Measurements from ENCODE around the gene ARRB1. TPM values are rescaled to one million over a fixed set of nuclear protein-coding genes. Genes with fewer than 3 reads are reported as not detected.

Gene ARRB1
- total and polyA plus RNA-seq, 4 donors = 39.8 to 145 (median 55.2) TPM

- H3K9me3 ChIP-seq (ENCODE audit: control insufficient read depth in 4 of 4, insufficient read depth in 3 of 4, low read length in 3 of 4) = peaks cover 0 to 2% (median 0%) of the 10 kb centered on the region in 4 donors
- H3K27me3 ChIP-seq (ENCODE audit: control insufficient read depth in 3 of 3, insufficient read depth in 3 of 3, low read length in 2 of 3) = no peaks in the 10 kb centered on the region
- peaks cover 0 to 9% (median 0%) of the 10 kb centered on the region in 5 donors for H3K4me1 ChIP-seq (ENCODE audit: control insufficient read depth in 5 of 5, insufficient read depth in 5 of 5, low read length in 5 of 5)
- DNase-seq = no peak
- no peak overlapping the region for H3K9ac ChIP-seq (ENCODE audit: insufficient read depth in 1 of 2, low read length in 2 of 2)
- no peak overlapping the region for H3K4me3 ChIP-seq
- 81 to 87% methylated on average over 6 of the region's 6 CpGs for WGBS, 2 donors
- ATAC-seq (ENCODE audit: insufficient read depth, low FRiP score) = no peak
- no peak overlapping the region for H3K27ac ChIP-seq (ENCODE audit: low read depth in 1 of 2, low read length in 1 of 2)
- peaks cover 0 to 39% (median 20%) of the 10 kb centered on the region in 4 donors for H3K36me3 ChIP-seq (ENCODE audit: control insufficient read depth in 4 of 4, insufficient read depth in 4 of 4, low read length in 4 of 4)
- no peak for TF ChIP-seq CTCF (IDR thresholded peaks at IDR 0.05; ENCODE audit: control extremely low read depth, extremely low read depth)
Measured at GRCh38 chr11:75289511-75289760, 62.0 kb downstream of the ARRB1 start.

GRCh38 chr11:75287579-75287978, 63.9 kb downstream of the ARRB1 start:
- peaks cover 0 to 50% (median 22%) of the 10 kb centered on the region in 4 donors for H3K36me3 ChIP-seq (ENCODE audit: control insufficient read depth in 4 of 4, insufficient read depth in 4 of 4, low read length in 4 of 4)

GRCh38 chr11:75286826-75287465, 64.5 kb downstream of the ARRB1 start:
- DNase-seq (no peak), ATAC-seq (ENCODE audit: insufficient read depth, low FRiP score) (no peak)
- H3K9me3 ChIP-seq (ENCODE audit: control insufficient read depth in 4 of 4, insufficient read depth in 3 of 4, low read length in 3 of 4) = peaks cover 0 to 2% (median 0%) of the 10 kb centered on the region in 4 donors
- peaks cover 0 to 54% (median 24%) of the 10 kb centered on the region in 4 donors for H3K36me3 ChIP-seq (ENCODE audit: control insufficient read depth in 4 of 4, insufficient read depth in 4 of 4, low read length in 4 of 4)
- peaks cover 0 to 5% (median 0%) of the 10 kb centered on the region in 5 donors for H3K4me1 ChIP-seq (ENCODE audit: control insufficient read depth in 5 of 5, insufficient read depth in 5 of 5, low read length in 5 of 5)
- peak overlapping the region in 1 of 2 donors; percentile 18 for H3K27ac ChIP-seq (ENCODE audit: low read depth in 1 of 2, low read length in 1 of 2)
- H3K9ac ChIP-seq (ENCODE audit: insufficient read depth in 1 of 2, low read length in 2 of 2) = no peak overlapping the region
- no peak for TF ChIP-seq CTCF (IDR thresholded peaks at IDR 0.05; ENCODE audit: control extremely low read depth, extremely low read depth)
- WGBS, 2 donors = 66 to 70% methylated on average over 14 of the region's 14 CpGs
- H3K27me3 ChIP-seq (ENCODE audit: control insufficient read depth in 3 of 3, insufficient read depth in 3 of 3, low read length in 2 of 3) = no peaks in the 10 kb centered on the region
- H3K4me3 ChIP-seq = no peak overlapping the region

More at GRCh38 chr11:75287579-75287978, 63.9 kb downstream of the ARRB1 start:
- Histone ChIP-seq H3K4me1 (ENCODE audit: control insufficient read depth in 5 of 5, insufficient read depth in 5 of 5, low read length in 5 of 5) (peaks cover 0 to 5% (median 0%) of the 10 kb centered on the region in 5 donors), H3K9me3 (ENCODE audit: control insufficient read depth in 4 of 4, insufficient read depth in 3 of 4, low read length in 3 of 4) (peaks cover 0 to 2% (median 0%) of the 10 kb centered on the region in 4 donors), H3K27ac (ENCODE audit: low read depth in 1 of 2, low read length in 1 of 2) (no peak overlapping the region), H3K4me3 (no peak overlapping the region), H3K27me3 (ENCODE audit: control insufficient read depth in 3 of 3, insufficient read depth in 3 of 3, low read length in 2 of 3) (no peaks in the 10 kb centered on the region), H3K9ac (ENCODE audit: insufficient read depth in 1 of 2, low read length in 2 of 2) (no peak overlapping the region)
- no peak for DNase-seq
- no peak for TF ChIP-seq CTCF (IDR thresholded peaks at IDR 0.05; ENCODE audit: control extremely low read depth, extremely low read depth)
- no peak for ATAC-seq (ENCODE audit: insufficient read depth, low FRiP score)
- WGBS, 2 donors = 91 to 96% methylated on average over 17 of the region's 17 CpGs
